HEK293T (cell line): Measurements from ENCODE around the gene ST3GAL4.

Source experiments
- SUZ12 ChIP-seq: fragments of 450-650 bp; IDR thresholded peaks from 2 replicates; pipeline ENCODE4 v1.6.1; 2016; ENCODE audit warnings: mild to moderate bottlenecking
- TARDBP ChIP-seq: fragments of 450-650 bp; IDR thresholded peaks from 2 replicates; pipeline ENCODE4 v1.6.1; 2016

GRCh38 chr11:126335463-126335760 is 20.1 kb upstream of the ST3GAL4 start:
- no peak for TF ChIP-seq SUZ12
- no peak for TF ChIP-seq TARDBP
